GM12878 (cell line): Measurements from ENCODE around the gene DSE. TPM values are rescaled to one million over a fixed set of nuclear protein-coding genes. Genes with fewer than 3 reads are reported as not detected.

Experiments
- ATAC-seq: fragments of 200-7000 bp; cut with Tn5 transposase; 3 replicates; pipeline ENCODE4 v1.9.1; 2020; ENCODE audit warnings: mild to moderate bottlenecking, moderate library complexity
- BruUV-seq: library from RNA; stranded (reverse); fragments of 400-500 nt; replicated peaks from 2 replicates; lab custom pipeline; 2021; lab: Mats Ljungman, UMichigan
- CTCF ChIA-PET: fragments of 300-600 bp; sonication (Branson Sonifier 250); formaldehyde crosslinking; extraction: SDS; loops from one replicate; lab custom pipeline; 2021; ENCODE audit warnings: inconsistent platforms; lab: Yijun Ruan, JAX
- POLR2A ChIA-PET: fragments of 350-600 bp; formaldehyde crosslinking; extraction: SDS; loops from one replicate; lab custom pipeline; 2021; ENCODE audit warnings: inconsistent platforms; lab: Charles Lee
- RAD21 ChIA-PET: fragments of 300-600 bp; sonication (Branson Sonifier 250); formaldehyde crosslinking; loops from one replicate; lab custom pipeline; 2023; ENCODE audit warnings: antibody characterized with exemption; ENCODE audit not compliant: unreplicated experiment; lab: Charles Lee
- SMC1A ChIA-PET: fragments of 300-600 bp; sonication (Branson Sonifier 250); formaldehyde crosslinking; loops from one replicate; lab custom pipeline; 2023; ENCODE audit not compliant: unreplicated experiment, uncharacterized antibody; lab: Charles Lee
- DNase-seq: peaks from one replicate; pipeline ENCODE4 v3.0.0-alpha.2; 2011; ENCODE audit warnings: low read depth, low spot score
- FAIRE-seq: peaks from 3 replicates; lab custom pipeline; 2011; peaks lifted over from hg19 to GRCh38; lab: Jason Lieb, UNC
- H2AFZ ChIP-seq: 2 replicates; pipeline ENCODE4 v1.6.0; 2011; ENCODE audit warnings: low read depth, low read length, control low read depth; ENCODE audit not compliant: control insufficient read depth
- H3K27ac ChIP-seq: 2 replicates; pipeline ENCODE4 v1.5.1; 2011; ENCODE audit warnings: control low read depth; ENCODE audit not compliant: control insufficient read depth, insufficient read depth
- H3K27me3 ChIP-seq, 2 experiments: replicated peaks in 1 of 2; 2 replicates each; pipeline versions ENCODE4 v1.6.0 to v1.6.1; 2011; ENCODE audit warnings: low read length in 1 of 2; ENCODE audit not compliant: control insufficient read depth in 2 of 2, insufficient read depth in 2 of 2
- H3K36me3 ChIP-seq, 2 experiments: 2 replicates each; pipeline ENCODE4 v1.5.1; 2011; ENCODE audit warnings: low read length in 1 of 2; ENCODE audit not compliant: control insufficient read depth in 2 of 2, insufficient read depth in 2 of 2
- H3K4me1 ChIP-seq: 2 replicates; pipeline ENCODE4 v1.6.1; 2011; ENCODE audit warnings: mild to moderate bottlenecking, low read length, moderate library complexity, mixed read lengths; ENCODE audit not compliant: control insufficient read depth, insufficient read depth
- H3K4me2 ChIP-seq: 2 replicates; pipeline ENCODE4 v1.6.0; 2011; ENCODE audit warnings: control low read depth; ENCODE audit not compliant: control insufficient read depth, insufficient read depth
- H3K4me3 ChIP-seq: fragments of 200-600 bp; sonication (generic); 2 replicates; pipeline ENCODE4 v1.5.1; 2016
- H3K79me2 ChIP-seq: 2 replicates; pipeline ENCODE4 v1.6.0; 2011; ENCODE audit warnings: low read length; ENCODE audit not compliant: control insufficient read depth, insufficient read depth
- H3K9ac ChIP-seq: 2 replicates; pipeline ENCODE4 v1.8.0; 2011; ENCODE audit warnings: low read length, control low read depth, mixed read lengths; ENCODE audit not compliant: control insufficient read depth, insufficient read depth
- H3K9me3 ChIP-seq: replicated peaks from 3 replicates; pipeline ENCODE4 v1.5.1; 2011; ENCODE audit warnings: mild to moderate bottlenecking, low read length; ENCODE audit not compliant: control insufficient read depth, insufficient read depth
- H4K20me1 ChIP-seq: 2 replicates; pipeline ENCODE4 v1.6.0; 2011; ENCODE audit not compliant: control insufficient read depth, insufficient read depth
- CBX3 ChIP-seq: fragments of 200-600 bp; sonication (generic); IDR thresholded peaks from 2 replicates; pipeline ENCODE4 v1.6.1; 2016; ENCODE audit warnings: low read depth, borderline replicate concordance
- HDGF ChIP-seq: fragments of 450-650 bp; IDR thresholded peaks from 2 replicates; pipeline ENCODE4 v1.6.1; 2016; ENCODE audit warnings: antibody characterized with exemption
- MYC ChIP-seq: IDR thresholded peaks from 2 replicates; pipeline ENCODE4 v1.6.1; 2011; ENCODE audit warnings: mild to moderate bottlenecking, low read length, moderate library complexity, inconsistent platforms; ENCODE audit not compliant: insufficient read depth, insufficient replicate concordance, insufficient read length, severe bottlenecking
- NBN ChIP-seq: fragments of 450-650 bp; IDR thresholded peaks from 2 replicates; pipeline ENCODE4 v1.6.1; 2016
- PBX3 ChIP-seq: IDR thresholded peaks from 2 replicates; pipeline ENCODE4 v1.6.1; 2011; ENCODE audit warnings: mild to moderate bottlenecking, low read depth, low read length, moderate library complexity; ENCODE audit not compliant: insufficient replicate concordance
- POU2F2 ChIP-seq: IDR thresholded peaks from 3 replicates; pipeline ENCODE4 v1.6.1; 2011; ENCODE audit warnings: low read depth, mild to moderate bottlenecking, low read length, borderline replicate concordance
- RELA ChIP-seq: fragments of 450-650 bp; IDR thresholded peaks from 2 replicates; pipeline ENCODE4 v1.8.0; 2014; ENCODE audit warnings: borderline replicate concordance; ENCODE audit not compliant: partially characterized antibody
- RELB ChIP-seq: fragments of 450-650 bp; IDR thresholded peaks from 2 replicates; pipeline ENCODE4 v1.6.1; 2017; ENCODE audit warnings: low read depth, mild to moderate bottlenecking, moderate library complexity
- TAF1 ChIP-seq: IDR thresholded peaks from 2 replicates; pipeline ENCODE4 v1.6.1; 2011; ENCODE audit warnings: mild to moderate bottlenecking, low read depth, low read length, borderline replicate concordance
- ZBED1 ChIP-seq: IDR thresholded peaks from 2 replicates; pipeline ENCODE4 v1.6.1; 2016; ENCODE audit warnings: borderline replicate concordance
- WGBS: methylation state at CpG from one replicate; pipeline ENCODE4 v1.1.6; 2016; ENCODE audit warnings: low lambda C conversion rate; ENCODE audit not compliant: insufficient replicate concordance, insufficient coverage; ENCODE audit errors: missing lambda C conversion rate; 5-methylcytosine and 5-hydroxymethylcytosine counted together
- in situ Hi-C: fragments of 300-500 bp; cut with MboI; formaldehyde crosslinking; loops from 9 replicates; pipeline ENCODE4 v1.14.3; 2018; ENCODE audit warnings: mixed read lengths
- intact Hi-C: fragments of 100-400 bp; cut with micrococcal nuclease; formaldehyde crosslinking; loops from one replicate; pipeline ENCODE4 v1.14.2; 2022; ENCODE audit not compliant: unreplicated experiment
- polyA plus RNA-seq, 11 experiments: library from polyadenylated mRNA; depleted of rRNA in 4 of 11; unstranded in 6 of 11; stranded (reverse) in 5 of 11; fragments of >200 nt; fragmentation: Nextera tagmentation in 4 of 11; fragmentation: Illumina TruSeq in 1 of 11; extraction: Ambion mirVana in 4 of 11; extraction: Trizol in 1 of 11; gene quantifications; 1 replicate in 1 of 11; 2 replicates in 10 of 11; pipeline versions ENCODE4 v1.2.1 to v1.2.3, GENCODE V29; 2011 to 2016; ENCODE audit warnings: inconsistent platforms in 2 of 11, missing spikeins in 2 of 11, low read depth in 1 of 11
- total RNA-seq, 4 experiments: library from RNA; depleted of rRNA in 3 of 4; stranded (reverse); fragments of >200 nt in 3 of 4; fragmentation: Illumina TruSeq in 1 of 4; extraction: Trizol in 1 of 4; gene quantifications; 2 replicates each; pipeline versions ENCODE4 v1.2.1 to v1.2.3, GENCODE V29; 2013 to 2021
- TF ChIP-seq, protein P1 (sequence below): IDR thresholded peaks from 2 replicates; pipeline ENCODE4 v1.6.1; 2012; ENCODE audit warnings: mild to moderate bottlenecking, low read depth, low read length
- TF ChIP-seq, protein P2 (sequence below): fragments of 450-650 bp; IDR thresholded peaks from 2 replicates; pipeline ENCODE4 v1.6.1; 2017; ENCODE audit warnings: mild to moderate bottlenecking, low read depth, inconsistent platforms; ENCODE audit not compliant: poor library complexity, severe bottlenecking
- TF ChIP-seq, protein P3 (sequence below): IDR thresholded peaks from 2 replicates; pipeline ENCODE4 v1.6.1; 2011; ENCODE audit warnings: borderline replicate concordance, low read depth, mild to moderate bottlenecking, moderate library complexity, mixed read lengths, low read length; ENCODE audit not compliant: insufficient read depth; ENCODE audit errors: extremely low read length

Gene DSE
- total and polyA plus RNA-seq, 10 of the 15 experiments (the other 5 are each of a cell fraction or from before 2014, with no cell fraction given) = 12.6 to 76.4 (median 43.0) TPM

- H3K36me3 ChIP-seq = no peaks in the 10 kb centered on the region; a peak in 1 of 4 replicates
- DNase-seq = no peak
- H3K9me3 ChIP-seq = no peaks in the 10 kb centered on the region
- ChIA-PET SMC1A (interaction anchor here (0.6 to 7.7 kb wide), 8 partner anchors 10 to 28 kb away, joined by 3 to 92 read pairs (median 3); no protein-coding TSS in a partner anchor), POLR2A (interaction anchor here (1.4 kb wide), 1 partner anchor 13 kb away, joined by 4 read pairs; no protein-coding TSS in a partner anchor), CTCF (interaction anchor here (0.7 to 1.4 kb wide), 3 partner anchors 10 to 28 kb away, joined by 3 to 6 read pairs (median 5); no protein-coding TSS in a partner anchor), RAD21 (interaction anchor here (1.0 to 1.8 kb wide), 2 partner anchors 11 to 17 kb away, joined by 3 to 5 read pairs; no protein-coding TSS in a partner anchor)
- H3K4me1 ChIP-seq = peaks cover 16% of the 10 kb centered on the region
- 81% methylated on average over 4 of the region's 4 CpGs for WGBS
- no peak overlapping the region for H3K9ac ChIP-seq
- FAIRE-seq = no peak
- intact Hi-C loops = loop anchor here (10.0 kb wide), 1 partner anchor 289 kb away; the partner anchor contains the start of gene ZUP1
- H3K4me2 ChIP-seq = peak overlapping the region; percentile 45
- no peaks in the 10 kb centered on the region for H3K27me3 ChIP-seq
- peaks cover 96% of the 10 kb centered on the region for H3K79me2 ChIP-seq
- BruUV-seq = no TSS peak
- no peak overlapping the region for H3K27ac ChIP-seq
- no peak for ATAC-seq
- no peak overlapping the region for H2AFZ ChIP-seq
- H4K20me1 ChIP-seq = no peaks in the 10 kb centered on the region; the same call in 1 of the 2 replicates
- in situ Hi-C loops = no loop called here
- H3K4me3 ChIP-seq = no peak overlapping the region
- TF ChIP-seq POU2F2 = no peak
- TF ChIP-seq, protein P1, sequence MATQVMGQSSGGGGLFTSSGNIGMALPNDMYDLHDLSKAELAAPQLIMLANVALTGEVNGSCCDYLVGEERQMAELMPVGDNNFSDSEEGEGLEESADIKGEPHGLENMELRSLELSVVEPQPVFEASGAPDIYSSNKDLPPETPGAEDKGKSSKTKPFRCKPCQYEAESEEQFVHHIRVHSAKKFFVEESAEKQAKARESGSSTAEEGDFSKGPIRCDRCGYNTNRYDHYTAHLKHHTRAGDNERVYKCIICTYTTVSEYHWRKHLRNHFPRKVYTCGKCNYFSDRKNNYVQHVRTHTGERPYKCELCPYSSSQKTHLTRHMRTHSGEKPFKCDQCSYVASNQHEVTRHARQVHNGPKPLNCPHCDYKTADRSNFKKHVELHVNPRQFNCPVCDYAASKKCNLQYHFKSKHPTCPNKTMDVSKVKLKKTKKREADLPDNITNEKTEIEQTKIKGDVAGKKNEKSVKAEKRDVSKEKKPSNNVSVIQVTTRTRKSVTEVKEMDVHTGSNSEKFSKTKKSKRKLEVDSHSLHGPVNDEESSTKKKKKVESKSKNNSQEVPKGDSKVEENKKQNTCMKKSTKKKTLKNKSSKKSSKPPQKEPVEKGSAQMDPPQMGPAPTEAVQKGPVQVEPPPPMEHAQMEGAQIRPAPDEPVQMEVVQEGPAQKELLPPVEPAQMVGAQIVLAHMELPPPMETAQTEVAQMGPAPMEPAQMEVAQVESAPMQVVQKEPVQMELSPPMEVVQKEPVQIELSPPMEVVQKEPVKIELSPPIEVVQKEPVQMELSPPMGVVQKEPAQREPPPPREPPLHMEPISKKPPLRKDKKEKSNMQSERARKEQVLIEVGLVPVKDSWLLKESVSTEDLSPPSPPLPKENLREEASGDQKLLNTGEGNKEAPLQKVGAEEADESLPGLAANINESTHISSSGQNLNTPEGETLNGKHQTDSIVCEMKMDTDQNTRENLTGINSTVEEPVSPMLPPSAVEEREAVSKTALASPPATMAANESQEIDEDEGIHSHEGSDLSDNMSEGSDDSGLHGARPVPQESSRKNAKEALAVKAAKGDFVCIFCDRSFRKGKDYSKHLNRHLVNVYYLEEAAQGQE = no peak
- TF ChIP-seq NBN = no peak
- TF ChIP-seq HDGF = no peak
- no peak for TF ChIP-seq RELA
- TF ChIP-seq, protein P2, sequence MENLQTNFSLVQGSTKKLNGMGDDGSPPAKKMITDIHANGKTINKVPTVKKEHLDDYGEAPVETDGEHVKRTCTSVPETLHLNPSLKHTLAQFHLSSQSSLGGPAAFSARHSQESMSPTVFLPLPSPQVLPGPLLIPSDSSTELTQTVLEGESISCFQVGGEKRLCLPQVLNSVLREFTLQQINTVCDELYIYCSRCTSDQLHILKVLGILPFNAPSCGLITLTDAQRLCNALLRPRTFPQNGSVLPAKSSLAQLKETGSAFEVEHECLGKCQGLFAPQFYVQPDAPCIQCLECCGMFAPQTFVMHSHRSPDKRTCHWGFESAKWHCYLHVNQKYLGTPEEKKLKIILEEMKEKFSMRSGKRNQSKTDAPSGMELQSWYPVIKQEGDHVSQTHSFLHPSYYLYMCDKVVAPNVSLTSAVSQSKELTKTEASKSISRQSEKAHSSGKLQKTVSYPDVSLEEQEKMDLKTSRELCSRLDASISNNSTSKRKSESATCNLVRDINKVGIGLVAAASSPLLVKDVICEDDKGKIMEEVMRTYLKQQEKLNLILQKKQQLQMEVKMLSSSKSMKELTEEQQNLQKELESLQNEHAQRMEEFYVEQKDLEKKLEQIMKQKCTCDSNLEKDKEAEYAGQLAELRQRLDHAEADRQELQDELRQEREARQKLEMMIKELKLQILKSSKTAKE = no peak
- TF ChIP-seq, protein P3, sequence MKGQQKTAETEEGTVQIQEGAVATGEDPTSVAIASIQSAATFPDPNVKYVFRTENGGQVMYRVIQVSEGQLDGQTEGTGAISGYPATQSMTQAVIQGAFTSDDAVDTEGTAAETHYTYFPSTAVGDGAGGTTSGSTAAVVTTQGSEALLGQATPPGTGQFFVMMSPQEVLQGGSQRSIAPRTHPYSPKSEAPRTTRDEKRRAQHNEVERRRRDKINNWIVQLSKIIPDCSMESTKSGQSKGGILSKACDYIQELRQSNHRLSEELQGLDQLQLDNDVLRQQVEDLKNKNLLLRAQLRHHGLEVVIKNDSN = no peak
- TF ChIP-seq MYC = no peak
- no peak for TF ChIP-seq CBX3
- no peak for TF ChIP-seq RELB
- no peak for TF ChIP-seq PBX3
- no peak for TF ChIP-seq TAF1
- no peak for TF ChIP-seq ZBED1
Measured at GRCh38 chr6:116376149-116376548, 5.4 kb downstream of the DSE start.
